ENCODE data around the gene FSCN2.

FSCN2 gene

GRCh38 chr17:81502471-81503017, 25.6 kb upstream of the FSCN2 start:
- TF ChIP-seq CTCF (IDR thresholded peaks at IDR 0.05; ENCODE audit: low read depth, low read length): no peak

GRCh38 chr17:81503619-81504018, 24.6 kb upstream of the FSCN2 start:
- DNase-seq (ENCODE audit: extremely low read depth, low read depth): no peak

More at GRCh38 chr17:81502471-81503017, 25.6 kb upstream of the FSCN2 start:
- DNase-seq (ENCODE audit: extremely low read depth, low read depth): no peak

GRCh38 chr17:81508639-81509206, 19.5 kb upstream of the FSCN2 start:
- no peak for TF ChIP-seq CTCF (IDR thresholded peaks at IDR 0.05; ENCODE audit: low read depth, low read length)
- no peak for DNase-seq (ENCODE audit: extremely low read depth, low read depth)

More at GRCh38 chr17:81503619-81504018, 24.6 kb upstream of the FSCN2 start:
- TF ChIP-seq CTCF (IDR thresholded peaks at IDR 0.05; ENCODE audit: low read depth, low read length): no peak

GRCh38 chr17:81509207-81509971, 18.8 kb upstream of the FSCN2 start:
- no peak for TF ChIP-seq CTCF (IDR thresholded peaks at IDR 0.05; ENCODE audit: low read depth, low read length)
- DNase-seq (ENCODE audit: extremely low read depth, low read depth): no peak

GRCh38 chr17:81509972-81510784, 18.0 kb upstream of the FSCN2 start:
- TF ChIP-seq CTCF (IDR thresholded peaks at IDR 0.05; ENCODE audit: low read depth, low read length): no peak
- DNase-seq (ENCODE audit: extremely low read depth, low read depth): no peak

- no peak for TF ChIP-seq CTCF (IDR thresholded peaks at IDR 0.05; ENCODE audit: low read depth, low read length)
- no peak for DNase-seq (ENCODE audit: extremely low read depth, low read depth)
Measured at GRCh38 chr17:81510785-81511553, 17.2 kb upstream of the FSCN2 start.
